ENCODE results near the gene MLN. TPM values are rescaled to one million over a fixed set of nuclear protein-coding genes. Genes with fewer than 3 reads are reported as not detected.

Gene MLN
- total and polyA plus RNA-seq, 3 experiments from 2014 or later, result not detected

GRCh38 chr6:33746036-33746600 is 57.7 kb downstream of the MLN start:
- Mint-ChIP-seq H3K9me3 (no peaks in the 10 kb centered on the region), H3K27ac (no peak overlapping the region), H3K36me3 (no peaks in the 10 kb centered on the region), H3K4me1 (peaks cover 4 to 5% (median 5%) of the 10 kb centered on the region in 3 donors), H3K27me3 (peaks cover 12 to 21% of the 10 kb centered on the region in 2 donors), H3K4me3 (no peak overlapping the region)
- Histone ChIP-seq H3K27me3 (ENCODE audit: insufficient read depth, low read length, poor library complexity, severe bottlenecking) (peaks cover 4% of the 10 kb centered on the region), H3K36me3 (ENCODE audit: insufficient read depth, low read length) (no peaks in the 10 kb centered on the region), H3K4me1 (ENCODE audit: insufficient read depth, low read length) (no peaks in the 10 kb centered on the region), H3K4me3 (ENCODE audit: low read length) (no peak overlapping the region), H3K9me3 (ENCODE audit: low read length) (no peaks in the 10 kb centered on the region), H3K27ac (ENCODE audit: low read depth, low read length) (no peak overlapping the region)
- DNase-seq, result no peak
- POLR2A ChIA-PET, result no interaction called here
- CTCF ChIA-PET, result interaction anchor here (0.5 to 3.4 kb wide), 7 partner anchors 14 to 409 kb away, joined by 3 to 21 read pairs (median 3); no protein-coding TSS in a partner anchor

- Mint-ChIP-seq H3K27me3 (peaks cover 12 to 21% of the 10 kb centered on the region in 2 donors), H3K27ac (peak overlapping the region in 1 of 8 donors; percentile 5), H3K4me3 (peak overlapping the region in 1 of 7 donors; percentile 6), H3K4me1 (peaks cover 4 to 5% (median 5%) of the 10 kb centered on the region in 3 donors), H3K9me3 (no peaks in the 10 kb centered on the region), H3K36me3 (no peaks in the 10 kb centered on the region)
- ChIA-PET CTCF (interaction anchor here (0.5 to 3.4 kb wide), 8 partner anchors 14 to 410 kb away, joined by 3 to 21 read pairs (median 4); no protein-coding TSS in a partner anchor), POLR2A (no interaction called here)
- Histone ChIP-seq H3K4me1 (ENCODE audit: insufficient read depth, low read length) (no peaks in the 10 kb centered on the region), H3K36me3 (ENCODE audit: insufficient read depth, low read length) (no peaks in the 10 kb centered on the region), H3K9me3 (ENCODE audit: low read length) (no peaks in the 10 kb centered on the region), H3K4me3 (ENCODE audit: low read length) (no peak overlapping the region), H3K27me3 (ENCODE audit: insufficient read depth, low read length, poor library complexity, severe bottlenecking) (peaks cover 4% of the 10 kb centered on the region), H3K27ac (ENCODE audit: low read depth, low read length) (no peak overlapping the region)
- no peak for DNase-seq
Measured at GRCh38 chr6:33745548-33745947, 58.3 kb downstream of the MLN start.

GRCh38 chr6:33744895-33745546 is 58.8 kb downstream of the MLN start:
- Histone ChIP-seq H3K4me1 (ENCODE audit: insufficient read depth, low read length) (no peaks in the 10 kb centered on the region), H3K36me3 (ENCODE audit: insufficient read depth, low read length) (no peaks in the 10 kb centered on the region), H3K9me3 (ENCODE audit: low read length) (no peaks in the 10 kb centered on the region), H3K4me3 (ENCODE audit: low read length) (no peak overlapping the region), H3K27me3 (ENCODE audit: insufficient read depth, low read length, poor library complexity, severe bottlenecking) (peaks cover 4% of the 10 kb centered on the region), H3K27ac (ENCODE audit: low read depth, low read length) (no peak overlapping the region)
- H3K4me3 Mint-ChIP-seq, result no peak overlapping the region
- H3K4me1 Mint-ChIP-seq, result peaks cover 4 to 5% (median 5%) of the 10 kb centered on the region in 3 donors
- CTCF ChIA-PET, result interaction anchor here (0.7 to 3.4 kb wide), 17 partner anchors 17 to 411 kb away, joined by 3 to 21 read pairs (median 4); partner anchors contain the start of gene LEMD2
- H3K36me3 Mint-ChIP-seq, result no peaks in the 10 kb centered on the region
- no peak for DNase-seq
- POLR2A ChIA-PET, result interaction anchor here (1.5 kb wide), 1 partner anchor 33 kb away, joined by 4 read pairs; the partner anchor contains the start of gene UQCC2
- peaks cover 12 to 21% of the 10 kb centered on the region in 2 donors for H3K27me3 Mint-ChIP-seq
- no peak overlapping the region for H3K27ac Mint-ChIP-seq
- H3K9me3 Mint-ChIP-seq, result no peaks in the 10 kb centered on the region

Other genes starting within 250 kb of the MLN start
- 10 to 100 TPM; 48.5 to 50.1 TPM for gene BAK1, start 223.7 kb downstream of the MLN start, total RNA-seq
- 43.4 TPM for gene BAK1, start 223.7 kb downstream of the MLN start, polyA plus RNA-seq
- 10 to 100 TPM; 42.0 to 43.3 TPM for gene ITPR3, start 182.7 kb downstream of the MLN start, total RNA-seq
- gene ITPR3, start 182.7 kb downstream of the MLN start, polyA plus RNA-seq, result 7.9 TPM
- gene UQCC2, start 92.3 kb downstream of the MLN start, total RNA-seq, result 100 to 1,000 TPM; 150 to 157 TPM
- 46.7 TPM for gene UQCC2, start 92.3 kb downstream of the MLN start, polyA plus RNA-seq
- not detected for gene IP6K3, start 57.1 kb downstream of the MLN start, total RNA-seq
- gene IP6K3, start 57.1 kb downstream of the MLN start, polyA plus RNA-seq, result not detected
- gene LEMD2, start 14.9 kb downstream of the MLN start, total RNA-seq, result 10 to 100 TPM; 51.8 to 55.5 TPM
- 45.4 TPM for gene LEMD2, start 14.9 kb downstream of the MLN start, polyA plus RNA-seq